Neural cell (in vitro differentiated cells): ENCODE measurements around the gene VMAC.

ENCODE experiments used
- EP300 ChIP-seq: fragments of 450-650 bp; conservative IDR thresholded peaks from 2 replicates; pipeline ENCODE4 v1.6.1; 2014; ENCODE audit warnings: antibody characterized with exemption, mild to moderate bottlenecking, moderate library complexity; ENCODE audit not compliant: poor library complexity, severe bottlenecking
- EZH2 ChIP-seq: fragments of 200-600, 300-800 bp; shearing (Covaris generic), sonication (generic); IDR thresholded peaks from 2 replicates; pipeline ENCODE4 v1.6.1; 2014; ENCODE audit warnings: antibody characterized with exemption, low read length, borderline replicate concordance, mild to moderate bottlenecking; ENCODE audit not compliant: insufficient read depth, poor library complexity, severe bottlenecking
- MXI1 ChIP-seq: fragments of 450-650 bp; conservative IDR thresholded peaks from 2 replicates; pipeline ENCODE4 v1.6.1; 2014; ENCODE audit warnings: antibody characterized with exemption, mild to moderate bottlenecking; ENCODE audit not compliant: poor library complexity, severe bottlenecking
- POLR2AphosphoS5 ChIP-seq: IDR thresholded peaks from 2 replicates; pipeline ENCODE4 v1.6.1; 2012
- RAD21 ChIP-seq: fragments of 450-650 bp; conservative IDR thresholded peaks from 2 replicates; pipeline ENCODE4 v1.6.1; 2014; ENCODE audit warnings: antibody characterized with exemption, mild to moderate bottlenecking, moderate library complexity
- TF ChIP-seq, protein P1 (sequence below): IDR thresholded peaks from 2 replicates; pipeline ENCODE4 v1.6.1; 2012; ENCODE audit warnings: borderline replicate concordance
- TF ChIP-seq, protein P2 (sequence below): fragments of 450-650 bp; IDR thresholded peaks from 2 replicates; pipeline ENCODE4 v1.5.1; 2014; ENCODE audit warnings: antibody characterized with exemption, mild to moderate bottlenecking, moderate library complexity; ENCODE audit not compliant: poor library complexity, severe bottlenecking

DNA sequence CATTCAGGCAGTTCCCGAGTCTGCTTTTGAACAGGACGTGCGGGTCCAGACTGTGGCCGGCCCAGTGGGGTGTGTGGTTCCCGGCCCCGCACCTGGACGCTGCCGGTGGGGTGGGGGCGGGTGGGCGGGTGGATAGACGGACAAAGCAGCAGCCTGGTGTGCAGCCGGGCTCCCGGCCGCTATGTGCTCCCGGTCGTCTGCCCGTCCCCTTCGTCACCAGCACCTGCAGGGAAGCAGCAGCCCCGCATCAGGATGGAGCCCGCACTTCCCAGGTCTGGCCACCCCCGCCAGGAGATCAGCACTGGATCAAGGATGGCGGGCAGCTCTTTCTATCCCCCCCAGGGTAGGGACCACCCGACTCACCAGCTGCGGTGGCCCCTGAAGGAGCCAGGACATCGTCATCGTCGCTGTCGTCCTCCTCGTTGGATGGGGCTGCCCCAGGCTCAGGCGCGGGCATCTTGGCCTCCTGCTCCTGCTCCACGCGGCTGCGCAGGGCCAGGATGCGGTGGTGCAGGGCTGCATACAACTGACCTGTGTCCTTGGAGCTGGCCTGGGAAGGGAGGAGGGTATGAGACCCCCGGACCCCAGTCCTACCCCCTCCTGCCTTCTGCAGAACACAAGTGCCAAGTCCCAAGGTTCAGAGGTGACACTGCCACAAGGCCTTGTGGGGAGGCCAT, 12.9 kb downstream of the VMAC start:
- TF ChIP-seq, protein P1, sequence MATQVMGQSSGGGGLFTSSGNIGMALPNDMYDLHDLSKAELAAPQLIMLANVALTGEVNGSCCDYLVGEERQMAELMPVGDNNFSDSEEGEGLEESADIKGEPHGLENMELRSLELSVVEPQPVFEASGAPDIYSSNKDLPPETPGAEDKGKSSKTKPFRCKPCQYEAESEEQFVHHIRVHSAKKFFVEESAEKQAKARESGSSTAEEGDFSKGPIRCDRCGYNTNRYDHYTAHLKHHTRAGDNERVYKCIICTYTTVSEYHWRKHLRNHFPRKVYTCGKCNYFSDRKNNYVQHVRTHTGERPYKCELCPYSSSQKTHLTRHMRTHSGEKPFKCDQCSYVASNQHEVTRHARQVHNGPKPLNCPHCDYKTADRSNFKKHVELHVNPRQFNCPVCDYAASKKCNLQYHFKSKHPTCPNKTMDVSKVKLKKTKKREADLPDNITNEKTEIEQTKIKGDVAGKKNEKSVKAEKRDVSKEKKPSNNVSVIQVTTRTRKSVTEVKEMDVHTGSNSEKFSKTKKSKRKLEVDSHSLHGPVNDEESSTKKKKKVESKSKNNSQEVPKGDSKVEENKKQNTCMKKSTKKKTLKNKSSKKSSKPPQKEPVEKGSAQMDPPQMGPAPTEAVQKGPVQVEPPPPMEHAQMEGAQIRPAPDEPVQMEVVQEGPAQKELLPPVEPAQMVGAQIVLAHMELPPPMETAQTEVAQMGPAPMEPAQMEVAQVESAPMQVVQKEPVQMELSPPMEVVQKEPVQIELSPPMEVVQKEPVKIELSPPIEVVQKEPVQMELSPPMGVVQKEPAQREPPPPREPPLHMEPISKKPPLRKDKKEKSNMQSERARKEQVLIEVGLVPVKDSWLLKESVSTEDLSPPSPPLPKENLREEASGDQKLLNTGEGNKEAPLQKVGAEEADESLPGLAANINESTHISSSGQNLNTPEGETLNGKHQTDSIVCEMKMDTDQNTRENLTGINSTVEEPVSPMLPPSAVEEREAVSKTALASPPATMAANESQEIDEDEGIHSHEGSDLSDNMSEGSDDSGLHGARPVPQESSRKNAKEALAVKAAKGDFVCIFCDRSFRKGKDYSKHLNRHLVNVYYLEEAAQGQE: no peak
- no peak for TF ChIP-seq POLR2AphosphoS5
- no peak for TF ChIP-seq EP300
- no peak for TF ChIP-seq EZH2
- TF ChIP-seq, protein P2, sequence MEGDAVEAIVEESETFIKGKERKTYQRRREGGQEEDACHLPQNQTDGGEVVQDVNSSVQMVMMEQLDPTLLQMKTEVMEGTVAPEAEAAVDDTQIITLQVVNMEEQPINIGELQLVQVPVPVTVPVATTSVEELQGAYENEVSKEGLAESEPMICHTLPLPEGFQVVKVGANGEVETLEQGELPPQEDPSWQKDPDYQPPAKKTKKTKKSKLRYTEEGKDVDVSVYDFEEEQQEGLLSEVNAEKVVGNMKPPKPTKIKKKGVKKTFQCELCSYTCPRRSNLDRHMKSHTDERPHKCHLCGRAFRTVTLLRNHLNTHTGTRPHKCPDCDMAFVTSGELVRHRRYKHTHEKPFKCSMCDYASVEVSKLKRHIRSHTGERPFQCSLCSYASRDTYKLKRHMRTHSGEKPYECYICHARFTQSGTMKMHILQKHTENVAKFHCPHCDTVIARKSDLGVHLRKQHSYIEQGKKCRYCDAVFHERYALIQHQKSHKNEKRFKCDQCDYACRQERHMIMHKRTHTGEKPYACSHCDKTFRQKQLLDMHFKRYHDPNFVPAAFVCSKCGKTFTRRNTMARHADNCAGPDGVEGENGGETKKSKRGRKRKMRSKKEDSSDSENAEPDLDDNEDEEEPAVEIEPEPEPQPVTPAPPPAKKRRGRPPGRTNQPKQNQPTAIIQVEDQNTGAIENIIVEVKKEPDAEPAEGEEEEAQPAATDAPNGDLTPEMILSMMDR: no peak
- TF ChIP-seq RAD21: no peak
- no peak for TF ChIP-seq MXI1
